SK-N-SH (cell line): ENCODE data around the gene TPP1.

ENCODE experiments used
- CTCF ChIP-seq: fragments of 200-600 bp; sonication (generic); IDR thresholded peaks from 2 replicates; pipeline ENCODE4 v1.6.1; 2017; ENCODE audit warnings: antibody characterized with exemption, mild to moderate bottlenecking, moderate library complexity
- EP300 ChIP-seq, 2 experiments: IDR thresholded peaks; 2 replicates each; pipeline versions ENCODE4 v1.4.0 to v1.6.1; 2012; ENCODE audit warnings: borderline replicate concordance in 1 of 2, low read depth in 1 of 2, low read length in 1 of 2
- EZH2phosphoT487 ChIP-seq: fragments of 200-600 bp; sonication (generic); IDR thresholded peaks from 2 replicates; pipeline ENCODE4 v1.6.1; 2017; ENCODE audit warnings: low read depth, mixed run types, mild to moderate bottlenecking, antibody characterized with exemption, moderate library complexity, borderline replicate concordance
- GATA2 ChIP-seq: sonication (generic); formaldehyde crosslinking; IDR thresholded peaks from 2 replicates; pipeline ENCODE4 v1.5.0; 2020; ENCODE audit warnings: mild to moderate bottlenecking, missing genetic modification reagents
- NFIC ChIP-seq: IDR thresholded peaks from 2 replicates; pipeline ENCODE4 v1.4.0; 2012; ENCODE audit warnings: borderline replicate concordance
- NRF1 ChIP-seq: IDR thresholded peaks from 2 replicates; pipeline ENCODE4 v1.6.1; 2012; ENCODE audit warnings: low read depth, mild to moderate bottlenecking, low read length
- RFX5 ChIP-seq: IDR thresholded peaks from 2 replicates; pipeline ENCODE4 v1.6.1; 2012; ENCODE audit warnings: mild to moderate bottlenecking, improper control_type of control experiment, low read length
- SIN3A ChIP-seq: IDR thresholded peaks from 2 replicates; pipeline ENCODE4 v1.6.1; 2012; ENCODE audit warnings: low read depth, mild to moderate bottlenecking, low read length, moderate library complexity, borderline replicate concordance
- SMC3 ChIP-seq: IDR thresholded peaks from 2 replicates; pipeline ENCODE4 v1.6.1; 2012; ENCODE audit warnings: low read depth, low read length, improper control_type of control experiment
- YY1 ChIP-seq: IDR thresholded peaks from 2 replicates; pipeline ENCODE4 v1.4.0; 2012; ENCODE audit warnings: low read depth, mild to moderate bottlenecking
- TF ChIP-seq, protein P1 (sequence below): IDR thresholded peaks from 2 replicates; pipeline ENCODE4 v1.4.0; 2012; ENCODE audit warnings: low read depth, borderline replicate concordance
- TF ChIP-seq, protein P2 (sequence below): IDR thresholded peaks from 2 replicates; pipeline ENCODE4 v1.6.1; 2012; ENCODE audit warnings: mild to moderate bottlenecking, low read depth, low read length, moderate library complexity

- TF ChIP-seq YY1 (no peak), RFX5 (no peak), GATA2 (CRISPR knock-in tag) (no peak), EZH2phosphoT487 (no peak), SMC3 (no peak), EP300 (IDR thresholded peaks at IDR 0.05; ENCODE audit: borderline replicate concordance in 1 of 2, low read depth in 1 of 2, low read length in 1 of 2) (no peak), NFIC (no peak), CTCF (no peak), SIN3A (no peak), NRF1 (no peak)
- TF ChIP-seq, protein P1, sequence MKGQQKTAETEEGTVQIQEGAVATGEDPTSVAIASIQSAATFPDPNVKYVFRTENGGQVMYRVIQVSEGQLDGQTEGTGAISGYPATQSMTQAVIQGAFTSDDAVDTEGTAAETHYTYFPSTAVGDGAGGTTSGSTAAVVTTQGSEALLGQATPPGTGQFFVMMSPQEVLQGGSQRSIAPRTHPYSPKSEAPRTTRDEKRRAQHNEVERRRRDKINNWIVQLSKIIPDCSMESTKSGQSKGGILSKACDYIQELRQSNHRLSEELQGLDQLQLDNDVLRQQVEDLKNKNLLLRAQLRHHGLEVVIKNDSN, result no peak
- TF ChIP-seq, protein P2, sequence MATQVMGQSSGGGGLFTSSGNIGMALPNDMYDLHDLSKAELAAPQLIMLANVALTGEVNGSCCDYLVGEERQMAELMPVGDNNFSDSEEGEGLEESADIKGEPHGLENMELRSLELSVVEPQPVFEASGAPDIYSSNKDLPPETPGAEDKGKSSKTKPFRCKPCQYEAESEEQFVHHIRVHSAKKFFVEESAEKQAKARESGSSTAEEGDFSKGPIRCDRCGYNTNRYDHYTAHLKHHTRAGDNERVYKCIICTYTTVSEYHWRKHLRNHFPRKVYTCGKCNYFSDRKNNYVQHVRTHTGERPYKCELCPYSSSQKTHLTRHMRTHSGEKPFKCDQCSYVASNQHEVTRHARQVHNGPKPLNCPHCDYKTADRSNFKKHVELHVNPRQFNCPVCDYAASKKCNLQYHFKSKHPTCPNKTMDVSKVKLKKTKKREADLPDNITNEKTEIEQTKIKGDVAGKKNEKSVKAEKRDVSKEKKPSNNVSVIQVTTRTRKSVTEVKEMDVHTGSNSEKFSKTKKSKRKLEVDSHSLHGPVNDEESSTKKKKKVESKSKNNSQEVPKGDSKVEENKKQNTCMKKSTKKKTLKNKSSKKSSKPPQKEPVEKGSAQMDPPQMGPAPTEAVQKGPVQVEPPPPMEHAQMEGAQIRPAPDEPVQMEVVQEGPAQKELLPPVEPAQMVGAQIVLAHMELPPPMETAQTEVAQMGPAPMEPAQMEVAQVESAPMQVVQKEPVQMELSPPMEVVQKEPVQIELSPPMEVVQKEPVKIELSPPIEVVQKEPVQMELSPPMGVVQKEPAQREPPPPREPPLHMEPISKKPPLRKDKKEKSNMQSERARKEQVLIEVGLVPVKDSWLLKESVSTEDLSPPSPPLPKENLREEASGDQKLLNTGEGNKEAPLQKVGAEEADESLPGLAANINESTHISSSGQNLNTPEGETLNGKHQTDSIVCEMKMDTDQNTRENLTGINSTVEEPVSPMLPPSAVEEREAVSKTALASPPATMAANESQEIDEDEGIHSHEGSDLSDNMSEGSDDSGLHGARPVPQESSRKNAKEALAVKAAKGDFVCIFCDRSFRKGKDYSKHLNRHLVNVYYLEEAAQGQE, result no peak
These were observed 26.8 kb upstream of the TPP1 start for GRCh38 chr11:6646071-6646470.
